GM12864 (cell line): ENCODE measurements around the gene CHIA.
A peak's percentile ranks its signal among the peaks of the same experiment; 100 is the strongest.
"Not testable (repeated sequence)": the region's sequence is repeated elsewhere in the genome, so short reads cannot be mapped to it uniquely, and the experiment has no call there.

Experiments
- DNase-seq: peaks from one replicate; pipeline ENCODE4 v3.0.0-alpha.2; 2011; ENCODE audit warnings: low read depth
- H3K4me3 ChIP-seq: 2 replicates; pipeline ENCODE4 v1.5.1; 2011; ENCODE audit warnings: mild to moderate bottlenecking, low read depth, low read length, control low read depth
- CTCF ChIP-seq: IDR thresholded peaks from 2 replicates; pipeline ENCODE4 v1.5.1; 2011; ENCODE audit warnings: low read depth, mild to moderate bottlenecking, moderate library complexity, low read length, control low read depth, inconsistent platforms; ENCODE audit errors: missing control alignments

The CHIA gene

DNA sequence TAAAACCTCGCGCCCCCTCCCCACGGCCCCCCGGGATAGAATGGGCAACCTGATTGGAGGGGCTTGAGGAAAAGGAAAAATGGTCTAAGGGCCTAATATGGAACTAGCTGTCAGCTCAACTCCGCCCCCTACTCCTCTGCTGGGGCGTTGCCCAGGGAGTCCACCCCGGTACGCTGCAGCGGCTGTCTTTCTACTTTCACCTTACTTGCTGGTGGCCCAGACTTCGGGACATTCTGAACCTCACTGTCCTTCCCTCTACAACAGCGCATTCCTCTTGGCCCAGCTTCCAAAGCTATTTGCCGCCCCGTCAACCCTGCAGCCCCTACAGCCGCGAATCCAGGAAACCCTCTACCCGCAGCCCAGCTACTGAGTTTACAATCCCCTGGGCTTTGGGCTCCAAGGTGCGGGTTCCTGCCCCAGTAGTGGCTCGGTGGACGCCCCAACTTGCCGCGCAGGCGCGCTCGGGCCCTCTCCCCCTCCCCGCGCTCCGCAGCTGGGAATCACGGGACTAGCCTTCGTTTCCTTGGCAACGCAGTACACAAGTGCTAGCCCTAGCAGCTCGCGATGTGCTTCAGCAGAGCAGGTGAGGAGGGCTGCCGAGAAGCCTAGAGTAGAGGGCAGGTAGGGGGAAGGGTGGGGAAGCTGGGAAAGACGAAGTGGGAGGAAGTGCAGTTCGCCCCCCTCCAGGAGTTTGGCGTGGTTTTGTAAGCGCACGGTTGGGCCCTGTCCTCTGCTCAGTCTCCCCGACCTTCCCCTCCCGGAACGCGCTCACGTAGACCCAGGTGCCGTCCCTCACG is 55.6 kb downstream of the CHIA start:
- DNase-seq, result peak; percentile 65
- peak overlapping the region; percentile 68 for H3K4me3 ChIP-seq
- no peak for TF ChIP-seq CTCF

GRCh38 chr1:111347026-111347425 is 56.4 kb downstream of the CHIA start:
- no peak for TF ChIP-seq CTCF
- H3K4me3 ChIP-seq, result no peak overlapping the region
- no peak for DNase-seq

- no peak overlapping the region for H3K4me3 ChIP-seq
- DNase-seq, result no peak
- TF ChIP-seq CTCF, result no peak
These were observed 61.0 kb downstream of the CHIA start for GRCh38 chr1:111351700-111352099.

DNA sequence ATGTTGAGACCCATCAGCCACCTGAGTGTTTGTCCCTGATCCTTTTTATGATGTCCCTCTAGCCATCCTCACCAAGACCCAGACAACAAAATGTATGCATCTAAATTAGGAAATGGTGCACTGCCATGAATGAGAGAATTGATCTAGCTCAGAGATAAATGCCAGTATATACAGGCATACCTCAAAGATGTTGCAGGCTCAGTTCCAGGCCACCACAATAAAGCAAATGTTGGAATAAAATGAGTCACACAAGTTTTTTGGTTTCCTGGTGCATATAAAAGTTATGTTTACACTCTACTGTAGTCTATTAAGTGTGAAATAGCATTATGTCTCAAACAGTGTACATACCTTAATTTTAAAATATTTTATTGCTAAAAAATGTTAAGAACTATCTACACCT is 63.9 kb downstream of the CHIA start:
- no peak overlapping the region for H3K4me3 ChIP-seq
- no peak for TF ChIP-seq CTCF
- DNase-seq, result no peak

GRCh38 chr1:111358964-111359363 is 68.3 kb downstream of the CHIA start:
- no peak overlapping the region for H3K4me3 ChIP-seq
- DNase-seq, result no peak
- TF ChIP-seq CTCF, result no peak

DNA sequence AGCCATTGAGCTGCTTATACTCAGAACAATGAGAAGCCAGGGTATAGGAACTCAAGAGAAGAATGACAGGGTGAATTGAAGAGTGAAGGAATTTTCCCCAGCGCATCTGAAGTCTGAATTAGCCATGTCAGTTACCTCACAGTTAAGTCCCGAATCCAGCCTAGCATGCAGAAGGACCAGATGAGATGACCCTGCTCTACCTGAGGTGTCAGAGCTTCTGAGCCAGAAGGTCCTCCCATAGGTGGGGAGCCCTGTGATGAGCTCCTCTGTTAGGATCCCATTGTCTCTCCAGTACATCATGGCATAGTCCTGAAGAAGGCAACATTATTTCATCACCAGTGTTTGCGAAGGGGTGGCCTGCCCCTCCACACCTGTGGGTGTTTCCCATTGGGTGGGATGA is 68.7 kb downstream of the CHIA start:
- no peak for TF ChIP-seq CTCF
- DNase-seq, result no peak
- no peak overlapping the region for H3K4me3 ChIP-seq

GRCh38 chr1:111360257-111360656 is 69.6 kb downstream of the CHIA start:
- H3K4me3 ChIP-seq, DNase-seq: not testable (repeated sequence)

DNA sequence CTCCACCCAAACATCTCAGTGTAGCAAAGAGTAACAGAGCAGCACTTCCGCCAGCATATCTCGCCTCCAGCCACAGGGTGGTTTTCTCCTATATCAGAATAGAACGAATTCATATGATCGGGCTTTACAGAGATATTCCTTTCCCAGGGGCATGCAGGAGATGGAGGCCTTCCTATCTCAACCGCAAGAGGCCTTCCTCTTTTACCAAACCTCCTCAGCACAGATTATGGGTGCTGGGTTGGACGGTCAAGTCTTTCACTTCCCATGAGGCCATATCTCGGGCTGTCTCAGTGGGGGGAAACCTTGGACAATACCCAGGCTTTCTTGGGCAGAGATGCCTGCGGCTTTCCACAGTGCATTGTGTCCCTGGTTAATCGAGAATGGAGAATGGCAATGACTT is 71.1 kb downstream of the CHIA start:
- no peak overlapping the region for H3K4me3 ChIP-seq
- no peak for TF ChIP-seq CTCF
- DNase-seq, result no peak
